Panc1 (cell line): ENCODE measurements around the gene STX7. TPM values are rescaled to one million over a fixed set of nuclear protein-coding genes. Genes with fewer than 3 reads are reported as not detected.

Experiments used
- ATAC-seq: fragments of 200-7000 bp; cut with Tn5 transposase; 2 replicates; pipeline ENCODE4 v1.9.1; 2020; ENCODE audit warnings: mild to moderate bottlenecking, moderate library complexity
- BruUV-seq: library from RNA; stranded (reverse); fragments of 400-500 nt; replicated peaks from 2 replicates; lab custom pipeline; 2021; lab: Mats Ljungman, UMichigan
- CTCF ChIA-PET: fragments of 300-600 bp; sonication (Branson Sonifier 250); formaldehyde crosslinking; loops from one replicate; lab custom pipeline; 2022; ENCODE audit warnings: antibody characterized with exemption; lab: Charles Lee
- POLR2A ChIA-PET: fragments of 300-600 bp; sonication (Branson Sonifier 250); formaldehyde crosslinking; loops from one replicate; lab custom pipeline; 2022; ENCODE audit warnings: antibody characterized with exemption; lab: Charles Lee
- DNase-seq: peaks from one replicate; pipeline ENCODE4 v3.0.0-alpha.2; 2010; ENCODE audit warnings: low read depth, low spot score
- H3K27ac ChIP-seq: 2 replicates; pipeline ENCODE4 v1.5.1; 2011; ENCODE audit warnings: mild to moderate bottlenecking, low read length, inconsistent platforms
- H3K27me3 ChIP-seq: fragments of 200-500 bp; sonication (Bioruptor generic); 2 replicates; pipeline ENCODE4 v1.6.0; 2014; ENCODE audit warnings: low read length, inconsistent platforms; ENCODE audit not compliant: control insufficient read depth, insufficient read depth
- H3K36me3 ChIP-seq: fragments of 200-500 bp; sonication (Bioruptor generic); 2 replicates; pipeline ENCODE4 v1.5.1; 2014; ENCODE audit warnings: inconsistent platforms, mild to moderate bottlenecking, low read length, moderate library complexity; ENCODE audit not compliant: control insufficient read depth, insufficient read depth
- H3K4me1 ChIP-seq: 2 replicates; pipeline ENCODE4 v1.5.1; 2011; ENCODE audit warnings: inconsistent platforms, mild to moderate bottlenecking, low read length, moderate library complexity; ENCODE audit not compliant: control insufficient read depth, insufficient read depth
- H3K4me3 ChIP-seq, 2 experiments: 2 replicates each; pipeline ENCODE4 v1.5.1; 2011 to 2012; ENCODE audit warnings: low read depth in 2 of 2, low read length in 2 of 2, mild to moderate bottlenecking in 2 of 2, inconsistent platforms in 1 of 2, moderate library complexity in 1 of 2
- H3K9me3 ChIP-seq: fragments of 200-500 bp; sonication (Bioruptor generic); 2 replicates; pipeline ENCODE4 v1.5.1; 2014; ENCODE audit warnings: low read depth, mild to moderate bottlenecking, inconsistent platforms, low read length, moderate library complexity; ENCODE audit not compliant: control insufficient read depth, insufficient read depth
- CTCF ChIP-seq: fragments of 450-650 bp; IDR thresholded peaks from 2 replicates; pipeline ENCODE4 v1.5.1; 2017; ENCODE audit warnings: mild to moderate bottlenecking
- POLR2AphosphoS5 ChIP-seq: IDR thresholded peaks from 2 replicates; pipeline ENCODE4 v1.6.1; 2012; ENCODE audit warnings: mild to moderate bottlenecking, low read depth, low read length, moderate library complexity
- REST ChIP-seq, 2 experiments: IDR thresholded peaks; 2 replicates each; pipeline ENCODE4 v1.6.1; 2011 to 2012; ENCODE audit warnings: low read depth in 2 of 2, control low read depth in 1 of 2, low read length in 1 of 2, mild to moderate bottlenecking in 1 of 2, moderate library complexity in 1 of 2; ENCODE audit not compliant: insufficient read depth in 1 of 2
- SIN3A ChIP-seq: IDR thresholded peaks from 2 replicates; pipeline ENCODE4 v1.6.1; 2012; ENCODE audit warnings: low read depth, mild to moderate bottlenecking, low read length, moderate library complexity, borderline replicate concordance; ENCODE audit not compliant: insufficient read depth
- TCF7L2 ChIP-seq: IDR thresholded peaks from 2 replicates; pipeline ENCODE4 v1.6.1; 2011; ENCODE audit warnings: mild to moderate bottlenecking, low read depth, low read length, inconsistent platforms
- in situ Hi-C: cut with HindIII; loops from 2 replicates; pipeline ENCODE4 v1.10.0; 2016; ENCODE audit warnings: low sequenced_read_pairs, low pct_unique_long_range_greater_than_20kb
- intact Hi-C: fragments of 100-400 bp; cut with micrococcal nuclease; formaldehyde crosslinking; loops from one replicate; pipeline ENCODE4 v1.10.0; 2022; ENCODE audit not compliant: unreplicated experiment
- total RNA-seq: library from RNA; stranded (reverse); gene quantifications from one replicate; pipeline ENCODE4 v1.2.1, GENCODE V29; 2021; ENCODE audit not compliant: unreplicated experiment

Gene STX7
- total RNA-seq, 1 experiment from 2014 or later, result 40.6 TPM

- H3K36me3 ChIP-seq, result no peaks in the 10 kb centered on the region
- no peaks in the 10 kb centered on the region for H3K4me1 ChIP-seq
- no TSS peak for BruUV-seq
- ChIA-PET CTCF (no interaction called here), POLR2A (no interaction called here)
- no peaks in the 10 kb centered on the region for H3K27me3 ChIP-seq
- TF ChIP-seq CTCF (no peak), REST (IDR thresholded peaks at IDR 0.05; ENCODE audit: insufficient read depth in 1 of 2, low read depth in 2 of 2, low read length in 1 of 2) (no peak), TCF7L2 (no peak)
- intact Hi-C loops, result no loop called here
- no peak overlapping the region for H3K4me3 ChIP-seq
- DNase-seq, result no peak
- no peak for ATAC-seq
- no peaks in the 10 kb centered on the region for H3K9me3 ChIP-seq
- in situ Hi-C loops, result no loop called here
- H3K27ac ChIP-seq, result no peak overlapping the region
Measured at GRCh38 chr6:132478266-132478665, 34.6 kb downstream of the STX7 start.

- DNase-seq (no peak), ATAC-seq (no peak)
- no TSS peak for BruUV-seq
- Histone ChIP-seq H3K4me1 (no peaks in the 10 kb centered on the region), H3K9me3 (no peaks in the 10 kb centered on the region), H3K4me3 (no peak overlapping the region), H3K27ac (no peak overlapping the region), H3K36me3 (no peaks in the 10 kb centered on the region), H3K27me3 (no peaks in the 10 kb centered on the region)
- intact Hi-C loops, result no loop called here
- in situ Hi-C loops, result no loop called here
- no peak for TF ChIP-seq TCF7L2
- no peak for TF ChIP-seq REST (IDR thresholded peaks at IDR 0.05; ENCODE audit: insufficient read depth in 1 of 2, low read depth in 2 of 2, low read length in 1 of 2)
- no peak for TF ChIP-seq POLR2AphosphoS5
- TF ChIP-seq SIN3A, result no peak
- no peak for TF ChIP-seq CTCF
- CTCF ChIA-PET, result no interaction called here
- POLR2A ChIA-PET, result no interaction called here
Measured at GRCh38 chr6:132476688-132477087, 36.2 kb downstream of the STX7 start.
